SK-N-SH (cell line): ENCODE measurements around the gene ASTN2.

ENCODE experiments used
- CHD2 ChIP-seq: fragments of 150-350 bp; IDR thresholded peaks from 2 replicates; pipeline ENCODE4 v1.6.1; 2018; ENCODE audit warnings: low read length; ENCODE audit not compliant: partially characterized antibody
- EP300 ChIP-seq, 2 experiments: IDR thresholded peaks; 2 replicates each; pipeline versions ENCODE4 v1.4.0 to v1.6.1; 2012; ENCODE audit warnings: borderline replicate concordance in 1 of 2, low read depth in 1 of 2, low read length in 1 of 2
- EZH2phosphoT487 ChIP-seq: fragments of 200-600 bp; sonication (generic); IDR thresholded peaks from 2 replicates; pipeline ENCODE4 v1.6.1; 2017; ENCODE audit warnings: low read depth, mixed run types, mild to moderate bottlenecking, antibody characterized with exemption, moderate library complexity, borderline replicate concordance
- FOSL2 ChIP-seq: IDR thresholded peaks from 2 replicates; pipeline ENCODE4 v1.4.0; 2012; ENCODE audit warnings: low read depth, mild to moderate bottlenecking, moderate library complexity, borderline replicate concordance
- FOXJ3 ChIP-seq: sonication (generic); formaldehyde crosslinking; IDR thresholded peaks from 2 replicates; pipeline ENCODE4 v1.5.1; 2020; ENCODE audit warnings: mild to moderate bottlenecking, missing genetic modification reagents
- JUND ChIP-seq: IDR thresholded peaks from 2 replicates; pipeline ENCODE4 v1.4.0; 2012
- MXI1 ChIP-seq: IDR thresholded peaks from 2 replicates; pipeline ENCODE4 v1.6.1; 2012; ENCODE audit warnings: mild to moderate bottlenecking, low read depth, low read length, improper control_type of control experiment
- NFIC ChIP-seq: IDR thresholded peaks from 2 replicates; pipeline ENCODE4 v1.4.0; 2012; ENCODE audit warnings: borderline replicate concordance
- RAD21 ChIP-seq: IDR thresholded peaks from 2 replicates; pipeline ENCODE4 v1.6.1; 2012; ENCODE audit warnings: mild to moderate bottlenecking, low read length
- SIN3A ChIP-seq: IDR thresholded peaks from 2 replicates; pipeline ENCODE4 v1.6.1; 2012; ENCODE audit warnings: low read depth, mild to moderate bottlenecking, low read length, moderate library complexity, borderline replicate concordance
- YY1 ChIP-seq: IDR thresholded peaks from 2 replicates; pipeline ENCODE4 v1.4.0; 2012; ENCODE audit warnings: low read depth, mild to moderate bottlenecking
- TF ChIP-seq, protein P1 (sequence below): fragments of 200-600 bp; sonication (generic); IDR thresholded peaks from 2 replicates; pipeline ENCODE4 v1.6.1; 2017; ENCODE audit warnings: antibody characterized with exemption, mild to moderate bottlenecking, moderate library complexity
- TF ChIP-seq, protein P2 (sequence below): IDR thresholded peaks from 2 replicates; pipeline ENCODE4; 2012
- TF ChIP-seq, protein P3 (sequence below): IDR thresholded peaks from 2 replicates; pipeline ENCODE4 v1.4.0; 2012; ENCODE audit warnings: low read depth

DNA sequence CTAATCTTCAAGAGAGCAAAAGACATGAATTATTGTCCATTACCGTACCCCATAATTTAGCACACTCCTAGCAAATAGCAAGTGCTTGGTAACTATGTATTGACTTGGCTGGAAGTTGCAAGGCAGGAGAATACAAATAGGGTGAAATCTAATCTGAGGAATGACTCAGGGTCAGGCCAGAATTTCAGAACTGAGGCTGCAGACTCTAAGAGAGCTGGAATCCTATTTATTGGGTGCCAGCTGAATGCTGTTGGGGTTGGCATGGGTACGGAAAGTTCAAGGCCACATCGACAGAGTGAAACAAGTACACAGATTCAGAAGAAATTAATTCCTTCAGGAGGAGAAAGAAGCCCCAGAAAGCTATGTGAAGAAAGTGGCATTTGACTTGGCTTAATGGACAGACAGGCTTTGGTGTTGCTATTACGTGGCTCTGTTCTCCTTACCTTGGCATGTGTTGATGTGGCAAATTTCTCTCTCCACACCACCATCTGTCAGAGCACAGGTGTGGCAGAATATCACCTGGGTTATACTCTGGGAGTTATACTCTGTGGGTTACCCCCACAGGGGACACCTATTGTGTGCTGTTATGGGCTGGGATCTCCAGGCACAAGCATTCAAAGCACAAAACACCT is 20.9 kb upstream of the ASTN2 start:
- TF ChIP-seq FOXJ3 (CRISPR knock-in tag) (no peak), EZH2phosphoT487 (no peak), SIN3A (no peak), MXI1 (no peak), YY1 (no peak), EP300 (IDR thresholded peaks at IDR 0.05; ENCODE audit: borderline replicate concordance in 1 of 2, low read depth in 1 of 2, low read length in 1 of 2) (no peak), NFIC (no peak), JUND (no peak), FOSL2 (no peak), RAD21 (no peak), CHD2 (no peak)
- TF ChIP-seq, protein P1, sequence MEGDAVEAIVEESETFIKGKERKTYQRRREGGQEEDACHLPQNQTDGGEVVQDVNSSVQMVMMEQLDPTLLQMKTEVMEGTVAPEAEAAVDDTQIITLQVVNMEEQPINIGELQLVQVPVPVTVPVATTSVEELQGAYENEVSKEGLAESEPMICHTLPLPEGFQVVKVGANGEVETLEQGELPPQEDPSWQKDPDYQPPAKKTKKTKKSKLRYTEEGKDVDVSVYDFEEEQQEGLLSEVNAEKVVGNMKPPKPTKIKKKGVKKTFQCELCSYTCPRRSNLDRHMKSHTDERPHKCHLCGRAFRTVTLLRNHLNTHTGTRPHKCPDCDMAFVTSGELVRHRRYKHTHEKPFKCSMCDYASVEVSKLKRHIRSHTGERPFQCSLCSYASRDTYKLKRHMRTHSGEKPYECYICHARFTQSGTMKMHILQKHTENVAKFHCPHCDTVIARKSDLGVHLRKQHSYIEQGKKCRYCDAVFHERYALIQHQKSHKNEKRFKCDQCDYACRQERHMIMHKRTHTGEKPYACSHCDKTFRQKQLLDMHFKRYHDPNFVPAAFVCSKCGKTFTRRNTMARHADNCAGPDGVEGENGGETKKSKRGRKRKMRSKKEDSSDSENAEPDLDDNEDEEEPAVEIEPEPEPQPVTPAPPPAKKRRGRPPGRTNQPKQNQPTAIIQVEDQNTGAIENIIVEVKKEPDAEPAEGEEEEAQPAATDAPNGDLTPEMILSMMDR, result no peak
- TF ChIP-seq, protein P2, sequence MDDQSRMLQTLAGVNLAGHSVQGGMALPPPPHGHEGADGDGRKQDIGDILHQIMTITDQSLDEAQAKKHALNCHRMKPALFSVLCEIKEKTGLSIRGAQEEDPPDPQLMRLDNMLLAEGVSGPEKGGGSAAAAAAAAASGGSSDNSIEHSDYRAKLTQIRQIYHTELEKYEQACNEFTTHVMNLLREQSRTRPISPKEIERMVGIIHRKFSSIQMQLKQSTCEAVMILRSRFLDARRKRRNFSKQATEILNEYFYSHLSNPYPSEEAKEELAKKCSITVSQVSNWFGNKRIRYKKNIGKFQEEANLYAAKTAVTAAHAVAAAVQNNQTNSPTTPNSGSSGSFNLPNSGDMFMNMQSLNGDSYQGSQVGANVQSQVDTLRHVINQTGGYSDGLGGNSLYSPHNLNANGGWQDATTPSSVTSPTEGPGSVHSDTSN, result no peak
- TF ChIP-seq, protein P3, sequence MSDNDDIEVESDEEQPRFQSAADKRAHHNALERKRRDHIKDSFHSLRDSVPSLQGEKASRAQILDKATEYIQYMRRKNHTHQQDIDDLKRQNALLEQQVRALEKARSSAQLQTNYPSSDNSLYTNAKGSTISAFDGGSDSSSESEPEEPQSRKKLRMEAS, result no peak
